Esophagus muscularis mucosa (tissue), 4 donors: ENCODE results near the gene RNU6-1. TPM values are rescaled to one million over a fixed set of nuclear protein-coding genes. Genes with fewer than 3 reads are reported as not detected.

Source experiments
- DNase-seq: peaks from one replicate; pipeline ENCODE4 v3.0.0-alpha.2; 2017; ENCODE audit errors: extremely low spot score
- H3K27ac ChIP-seq, 4 donors: fragments of 200-600 bp; sonication (generic); replicated peaks in 1 of 4; 1 replicate in 3 of 4; 2 replicates in 1 of 4; pipeline ENCODE4 v1.5.1; 2016 to 2019; ENCODE audit warnings: mild to moderate bottlenecking in 1 of 4
- H3K27me3 ChIP-seq, 4 donors: fragments of 200-600 bp; sonication (generic); one replicate each; pipeline versions ENCODE4 v1.5.1 to v1.6.0; 2016 to 2019
- H3K36me3 ChIP-seq, 4 donors: fragments of 200-600 bp; sonication (generic); one replicate each; pipeline ENCODE4 v1.5.1; 2016 to 2019
- H3K4me1 ChIP-seq, 4 donors: fragments of 200-600 bp; sonication (generic); one replicate each; pipeline ENCODE4 v1.5.1; 2016 to 2019
- H3K4me3 ChIP-seq, 4 donors: fragments of 200-600 bp; sonication (generic); 1 replicate in 2 of 4; 2 replicates in 2 of 4; pipeline ENCODE4 v1.5.1; 2016 to 2019; ENCODE audit warnings: mild to moderate bottlenecking in 4 of 4, moderate library complexity in 1 of 4
- H3K9me3 ChIP-seq, 4 donors: fragments of 200-600 bp; sonication (generic); 1 replicate in 3 of 4; 2 replicates in 1 of 4; pipeline ENCODE4 v1.5.1; 2016 to 2019
- CTCF ChIP-seq, 3 experiments: fragments of 200-600 bp in 2 of 3; fragments of 450-650 bp in 1 of 3; sonication (generic) in 2 of 3; IDR thresholded peaks; one replicate each; pipeline ENCODE4 v1.5.1; 2017 to 2019; ENCODE audit warnings: antibody characterized with exemption in 3 of 3, mild to moderate bottlenecking in 2 of 3, moderate library complexity in 1 of 3
- EP300 ChIP-seq: sonication (generic); formaldehyde crosslinking; IDR thresholded peaks from one replicate; pipeline ENCODE4 v1.6.1; 2017; ENCODE audit warnings: antibody characterized with exemption
- POLR2A ChIP-seq: fragments of 450-650 bp; IDR thresholded peaks from one replicate; pipeline ENCODE4 v1.6.1; 2017; ENCODE audit warnings: antibody characterized with exemption, moderate library complexity, mild to moderate bottlenecking, low read depth
- POLR2AphosphoS5 ChIP-seq, 2 donors: sonication (generic); formaldehyde crosslinking; IDR thresholded peaks; one replicate each; pipeline ENCODE4 v1.6.1; 2017; ENCODE audit warnings: antibody characterized with exemption in 2 of 2
- WGBS: methylation state at CpG from one replicate; pipeline ENCODE4 v1.1.5; 2018; 5-methylcytosine and 5-hydroxymethylcytosine counted together
- intact Hi-C: fragments of 100-400 bp; cut with DNase I; formaldehyde crosslinking; loops from one replicate; pipeline ENCODE4 v1.15.1; 2023
- total RNA-seq, 4 donors: library from RNA; depleted of rRNA; stranded (reverse); fragments of >200 nt; gene quantifications; one replicate each; pipeline versions ENCODE4 v1.1.0 to v1.2.1, GENCODE V29; 2016

RNU6-1 gene
- total RNA-seq, 4 donors from 2014 or later, result not detected

GRCh38 chr15:67803996-67804843 lies 35.6 kb downstream of the RNU6-1 start:
- no peak for DNase-seq
- no peak for TF ChIP-seq POLR2AphosphoS5 (IDR thresholded peaks at IDR 0.05)
- TF ChIP-seq EP300, result no peak
- no peak for TF ChIP-seq POLR2A
- no peak for TF ChIP-seq CTCF (IDR thresholded peaks at IDR 0.05)
- Histone ChIP-seq H3K9me3 (no peaks in the 10 kb centered on the region), H3K27ac (no peak overlapping the region), H3K4me3 (no peak overlapping the region), H3K36me3 (peaks cover 3 to 48% (median 27%) of the 10 kb centered on the region in 4 donors), H3K4me1 (no peaks in the 10 kb centered on the region), H3K27me3 (no peaks in the 10 kb centered on the region)
- intact Hi-C loops, result no loop called here
- WGBS, result 75% methylated on average over 19 of the region's 27 CpGs

- H3K9me3 ChIP-seq, result no peaks in the 10 kb centered on the region
- H3K36me3 ChIP-seq, result peaks cover 5 to 40% (median 23%) of the 10 kb centered on the region in 4 donors
- intact Hi-C loops, result no loop called here
- 83% methylated on average over 3 of the region's 3 CpGs for WGBS
- H3K27me3 ChIP-seq, result no peaks in the 10 kb centered on the region
- no peak overlapping the region for H3K27ac ChIP-seq
- DNase-seq, result no peak
- no peaks in the 10 kb centered on the region for H3K4me1 ChIP-seq
- no peak overlapping the region for H3K4me3 ChIP-seq
- TF ChIP-seq EP300 (no peak), CTCF (IDR thresholded peaks at IDR 0.05) (no peak), POLR2A (no peak), POLR2AphosphoS5 (IDR thresholded peaks at IDR 0.05) (no peak)
Observed at GRCh38 chr15:67803299-67803698, 36.5 kb downstream of the RNU6-1 start.

- WGBS, result 86% methylated on average over 19 of the region's 19 CpGs
- Histone ChIP-seq H3K36me3 (peaks cover 10 to 38% (median 20%) of the 10 kb centered on the region in 4 donors), H3K9me3 (no peaks in the 10 kb centered on the region), H3K27ac (no peak overlapping the region), H3K4me1 (no peaks in the 10 kb centered on the region), H3K27me3 (no peaks in the 10 kb centered on the region), H3K4me3 (no peak overlapping the region)
- no peak for DNase-seq
- intact Hi-C loops, result no loop called here
- TF ChIP-seq CTCF (IDR thresholded peaks at IDR 0.05) (no peak), POLR2A (no peak), EP300 (no peak), POLR2AphosphoS5 (IDR thresholded peaks at IDR 0.05) (no peak)
Observed at GRCh38 chr15:67801926-67802914, 37.6 kb downstream of the RNU6-1 start.

GRCh38 chr15:67801142-67801541 lies 38.7 kb downstream of the RNU6-1 start:
- WGBS, result 77% methylated on average over 1 of the region's 2 CpGs
- no peak overlapping the region for H3K4me3 ChIP-seq
- intact Hi-C loops, result no loop called here
- no peak for TF ChIP-seq POLR2A
- no peak for TF ChIP-seq EP300
- no peak for TF ChIP-seq CTCF (IDR thresholded peaks at IDR 0.05)
- TF ChIP-seq POLR2AphosphoS5 (IDR thresholded peaks at IDR 0.05), result no peak
- H3K36me3 ChIP-seq, result peaks cover under 1 to 28% (median 13%) of the 10 kb centered on the region in 4 donors
- no peaks in the 10 kb centered on the region for H3K4me1 ChIP-seq
- H3K27ac ChIP-seq, result no peak overlapping the region
- no peaks in the 10 kb centered on the region for H3K27me3 ChIP-seq
- DNase-seq, result no peak
- no peaks in the 10 kb centered on the region for H3K9me3 ChIP-seq
